K562 (cell line): ENCODE results near the gene YLPM1. TPM values are rescaled to one million over a fixed set of nuclear protein-coding genes. Genes with fewer than 3 reads are reported as not detected.

ENCODE experiments used
- ATAC-seq: fragments of 200-7000 bp; cut with Tn5 transposase; 3 replicates; pipeline ENCODE4 v1.9.1; 2020; ENCODE audit warnings: moderate library complexity
- BruUV-seq: library from RNA; stranded (reverse); fragments of 400-500 nt; replicated peaks from 2 replicates; lab custom pipeline; 2021; lab: Mats Ljungman, UMichigan
- CTCF ChIA-PET: fragments of 300-600 bp; formaldehyde crosslinking; extraction: SDS; loops from one replicate; lab custom pipeline; 2021; ENCODE audit warnings: low intra/inter-chr PET ratio; lab: Yijun Ruan, JAX
- POLR2A ChIA-PET: fragments of 300-600, 350-650 bp; sonication (Branson Sonifier 250); formaldehyde crosslinking; extraction: SDS; loops from one replicate; lab custom pipeline; 2021; ENCODE audit warnings: antibody characterized with exemption, inconsistent platforms; lab: Yijun Ruan, JAX
- DNase-seq, 4 experiments: peaks; one replicate each; pipeline versions ENCODE4 v3.0.0 to v3.0.0-alpha.2; 2011 to 2018; ENCODE audit warnings: low spot score in 3 of 4, mixed read lengths in 3 of 4; ENCODE audit errors: extremely low read depth in 1 of 4
- FAIRE-seq: peaks from 2 replicates; lab custom pipeline; 2011; peaks lifted over from hg19 to GRCh38; lab: Jason Lieb, UNC
- H2AFZ ChIP-seq: 2 replicates; pipeline ENCODE4 v1.6.0; 2011; ENCODE audit warnings: low read depth, low read length, control low read depth, inconsistent platforms
- H3K27ac ChIP-seq: fragments of 200-600 bp; 3 replicates; pipeline ENCODE4 v1.8.0; 2011; ENCODE audit warnings: low read depth, mild to moderate bottlenecking, control low read depth, inconsistent platforms, low read length, moderate library complexity, mixed read lengths; ENCODE audit errors: extremely low read depth
- H3K27me3 ChIP-seq, 2 experiments: fragments of 300-600 bp in 1 of 2; 2 replicates in 1 of 2; 3 replicates in 1 of 2; pipeline versions ENCODE4 v1.6.0 to v1.8.0; 2011; ENCODE audit warnings: inconsistent platforms in 2 of 2, low read length in 2 of 2, mild to moderate bottlenecking in 1 of 2, mixed read lengths in 1 of 2, moderate library complexity in 1 of 2; ENCODE audit not compliant: control insufficient read depth in 2 of 2, insufficient read depth in 2 of 2
- H3K36me3 ChIP-seq: fragments of 300-600 bp; 3 replicates; pipeline ENCODE4 v1.8.0; 2011; ENCODE audit warnings: mild to moderate bottlenecking, low read length, inconsistent platforms; ENCODE audit not compliant: control insufficient read depth, insufficient read depth
- H3K4me1 ChIP-seq, 2 experiments: fragments of 200-600 bp in 1 of 2; replicated peaks in 1 of 2; 2 replicates in 1 of 2; 3 replicates in 1 of 2; pipeline versions ENCODE4 v1.5.1 to v1.8.0; 2011; ENCODE audit warnings: inconsistent platforms in 2 of 2, low read length in 2 of 2, mild to moderate bottlenecking in 1 of 2, mixed read lengths in 1 of 2, moderate library complexity in 1 of 2; ENCODE audit not compliant: control insufficient read depth in 2 of 2, insufficient read depth in 2 of 2
- H3K4me2 ChIP-seq: 2 replicates; pipeline ENCODE4 v1.6.1; 2011; ENCODE audit warnings: low read length, control low read depth, inconsistent platforms, mixed read lengths; ENCODE audit not compliant: insufficient read depth
- H3K4me3 ChIP-seq: fragments of 200-600 bp; sonication (generic), shearing (Covaris generic); 2 replicates; pipeline ENCODE4 v1.5.1; 2016; ENCODE audit warnings: control low read depth, inconsistent platforms
- H3K79me2 ChIP-seq: fragments of 200-600 bp; 3 replicates; pipeline ENCODE4 v1.8.0; 2011; ENCODE audit warnings: low read length, inconsistent platforms; ENCODE audit not compliant: control insufficient read depth, insufficient read depth
- H3K9ac ChIP-seq, 2 experiments: 2 replicates each; pipeline versions ENCODE4 v1.6.0 to v1.6.1; 2011; ENCODE audit warnings: low read depth in 2 of 2, low read length in 2 of 2, control low read depth in 1 of 2, inconsistent platforms in 1 of 2, mild to moderate bottlenecking in 1 of 2, mixed read lengths in 1 of 2; ENCODE audit not compliant: insufficient read depth in 1 of 2
- H3K9me1 ChIP-seq: one replicate; pipeline ENCODE4 v1.6.0; 2011; ENCODE audit warnings: inconsistent platforms, mild to moderate bottlenecking, low read length, moderate library complexity; ENCODE audit not compliant: control insufficient read depth, insufficient read depth
- H3K9me3 ChIP-seq: replicated peaks from 2 replicates; pipeline ENCODE4 v1.5.1; 2011; ENCODE audit warnings: low read depth, low read length, inconsistent platforms; ENCODE audit not compliant: control insufficient read depth, insufficient read depth
- H4K20me1 ChIP-seq: replicated peaks from 2 replicates; pipeline ENCODE4 v1.6.1; 2011; ENCODE audit warnings: low read length, inconsistent platforms, mixed read lengths; ENCODE audit not compliant: control insufficient read depth, insufficient read depth
- MED1 ChIP-seq: sonication (generic); formaldehyde crosslinking; IDR thresholded peaks from 2 replicates; pipeline ENCODE4 v1.8.1; 2023; ENCODE audit warnings: missing genetic modification reagents, borderline replicate concordance
- PHB2 ChIP-seq: fragments of 450-650 bp; IDR thresholded peaks from 2 replicates; pipeline ENCODE4 v1.6.1; 2017; ENCODE audit warnings: low read depth
- RCOR1 ChIP-seq, 2 experiments: IDR thresholded peaks; 2 replicates each; pipeline ENCODE4 v1.6.1; 2012; ENCODE audit warnings: low read depth in 2 of 2, low read length in 2 of 2, borderline replicate concordance in 1 of 2, improper control_type of control experiment in 1 of 2
- TRIM24 ChIP-seq, 2 experiments: fragments of 450-650 bp; IDR thresholded peaks; 2 replicates each; pipeline ENCODE4 v1.6.1; 2016
- U2AF1 ChIP-seq: fragments of 200-400 bp; formaldehyde crosslinking; optimal IDR thresholded peaks from 2 replicates; pipeline ENCODE3; 2017; ENCODE audit warnings: mild to moderate bottlenecking, low read depth, low read length, moderate library complexity
- ZNF668 ChIP-seq: fragments of 250-450 bp; sonication (Bioruptor Pico); IDR thresholded peaks from 2 replicates; pipeline ENCODE4 v1.8.0; 2022; ENCODE audit warnings: mild to moderate bottlenecking, inconsistent platforms
- WGBS: fragments of 100-300 bp; shearing (Covaris generic); methylation state at CpG from one replicate; pipeline ENCODE4 v1.1.6; 2016; ENCODE audit warnings: low coverage, mixed read lengths; ENCODE audit not compliant: insufficient coverage; ENCODE audit errors: missing lambda C conversion rate; 5-methylcytosine and 5-hydroxymethylcytosine counted together
- in situ Hi-C: fragments of 300-500 bp; cut with MboI; formaldehyde crosslinking; loops from 4 replicates; pipeline ENCODE4 v1.15.0; 2018; ENCODE audit warnings: inconsistent platforms, mixed read lengths
- intact Hi-C: fragments of 100-400 bp; cut with micrococcal nuclease; formaldehyde crosslinking; loops from 2 replicates; pipeline ENCODE4 v1.14.2; 2022
- polyA plus RNA-seq, 8 experiments: library from polyadenylated mRNA; depleted of rRNA in 4 of 8; stranded (reverse) in 5 of 8; unstranded in 3 of 8; fragments of >200 nt; fragmentation: Nextera tagmentation in 2 of 8; fragmentation: Illumina TruSeq in 1 of 8; extraction: Ambion mirVana in 2 of 8; extraction: Trizol in 1 of 8; gene quantifications; 2 replicates each; pipeline versions ENCODE4 v1.2.1 to v1.2.3, GENCODE V29; 2011 to 2014; ENCODE audit warnings: inconsistent platforms in 1 of 8, missing spikeins in 1 of 8
- total RNA-seq, 7 experiments: library from RNA; depleted of rRNA in 6 of 7; stranded (reverse); fragments of >200 nt in 6 of 7; fragmentation: Illumina TruSeq in 2 of 7; extraction: Trizol in 2 of 7; gene quantifications; 2 replicates each; pipeline versions ENCODE4 v1.2.1 to v1.2.3, GENCODE V29; 2011 to 2021; ENCODE audit warnings: low replicate concordance in 1 of 7
- TF ChIP-seq, protein P1 (sequence below): fragments of 250-450 bp; sonication (Bioruptor Pico); IDR thresholded peaks from 2 replicates; pipeline ENCODE4 v1.5.0; 2021

YLPM1 gene
- total and polyA plus RNA-seq, 9 of the 15 experiments (the other 6 are each of a cell fraction or from before 2014, with no cell fraction given): 7.2 to 32.7 (median 14.6) TPM

DNA sequence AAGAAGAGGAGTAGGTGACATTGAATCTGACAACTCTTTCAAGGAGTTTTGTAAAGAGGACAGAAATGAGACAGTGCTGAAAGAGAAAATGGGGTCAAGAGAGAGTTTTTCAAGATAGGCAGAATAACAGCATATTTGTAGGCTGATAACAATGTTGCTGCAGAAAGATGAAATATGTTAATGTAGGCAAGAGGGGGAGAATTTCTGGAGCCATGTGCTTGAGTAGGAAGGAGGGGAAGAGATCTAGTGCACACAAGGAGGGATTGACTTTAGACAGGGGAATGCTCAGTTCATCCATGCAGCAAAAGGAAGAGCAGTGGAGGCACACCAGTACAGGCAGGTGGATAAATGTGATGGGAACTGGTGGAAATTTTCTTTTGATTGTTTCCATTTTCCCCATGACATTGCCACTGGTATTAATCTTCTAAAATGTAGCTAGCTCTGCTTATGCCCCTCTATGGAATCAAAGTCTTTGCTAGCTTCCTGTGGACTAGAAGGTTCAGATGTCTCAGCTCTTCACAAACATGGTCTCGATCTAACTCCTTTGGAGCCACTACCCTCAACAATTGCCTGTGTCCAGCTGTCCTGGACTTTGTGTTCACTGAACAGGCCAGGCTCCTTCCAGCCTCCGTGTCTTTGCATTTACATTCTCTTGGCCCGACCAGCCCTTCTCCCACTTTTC lies 103.7 kb downstream of the YLPM1 start:
- DNase-seq (no peak), FAIRE-seq (no peak), ATAC-seq (no peak)
- Histone ChIP-seq H3K79me2 (no peaks in the 10 kb centered on the region), H2AFZ (0 out of 2 replicates have a peak overlapping the region, but pooled peaks have one; percentile 1), H3K4me2 (no peak overlapping the region), H3K4me3 (no peak overlapping the region), H3K9ac (no peak overlapping the region), H3K9me1 (no peaks in the 10 kb centered on the region), H3K27ac (no peak overlapping the region), H4K20me1 (no peaks in the 10 kb centered on the region), H3K4me1 (no peaks in the 10 kb centered on the region; a peak in 1 of 5 replicates), H3K36me3 (no peaks in the 10 kb centered on the region), H3K9me3 (no peaks in the 10 kb centered on the region), H3K27me3 (no peaks in the 10 kb centered on the region)
- TF ChIP-seq ZNF668 (CRISPR knock-in tag) (no peak), TRIM24 (IDR thresholded peaks at IDR 0.05) (no peak), U2AF1 (no peak), RCOR1 (IDR thresholded peaks at IDR 0.05; ENCODE audit: borderline replicate concordance in 1 of 2, low read depth in 2 of 2, low read length in 2 of 2) (no peak), MED1 (CRISPR knock-in tag) (no peak), PHB2 (no peak)
- TF ChIP-seq, protein P1, sequence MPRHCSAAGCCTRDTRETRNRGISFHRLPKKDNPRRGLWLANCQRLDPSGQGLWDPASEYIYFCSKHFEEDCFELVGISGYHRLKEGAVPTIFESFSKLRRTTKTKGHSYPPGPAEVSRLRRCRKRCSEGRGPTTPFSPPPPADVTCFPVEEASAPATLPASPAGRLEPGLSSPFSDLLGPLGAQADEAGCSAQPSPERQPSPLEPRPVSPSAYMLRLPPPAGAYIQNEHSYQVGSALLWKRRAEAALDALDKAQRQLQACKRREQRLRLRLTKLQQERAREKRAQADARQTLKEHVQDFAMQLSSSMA (CRISPR knock-in tag): no peak
- POLR2A ChIA-PET: interaction anchor here (0.6 to 1.4 kb wide), 4 partner anchors 10 to 38 kb away, joined by 3 to 4 read pairs (median 3); no protein-coding TSS in a partner anchor
- no TSS peak for BruUV-seq
- CTCF ChIA-PET: no interaction called here
- intact Hi-C loops: no loop called here
- in situ Hi-C loops: loop anchor here (10.0 kb wide), 1 partner anchor 438 kb away; no protein-coding TSS in a partner anchor
- WGBS: 27% methylated on average over 3 of the region's 3 CpGs
